ENCODE results near the gene TXLNA. TPM values are rescaled to one million over a fixed set of nuclear protein-coding genes. Genes with fewer than 3 reads are reported as not detected.

The TXLNA gene
- total RNA-seq, 2 experiments from 2014 or later: 100 to 103 TPM

DNA sequence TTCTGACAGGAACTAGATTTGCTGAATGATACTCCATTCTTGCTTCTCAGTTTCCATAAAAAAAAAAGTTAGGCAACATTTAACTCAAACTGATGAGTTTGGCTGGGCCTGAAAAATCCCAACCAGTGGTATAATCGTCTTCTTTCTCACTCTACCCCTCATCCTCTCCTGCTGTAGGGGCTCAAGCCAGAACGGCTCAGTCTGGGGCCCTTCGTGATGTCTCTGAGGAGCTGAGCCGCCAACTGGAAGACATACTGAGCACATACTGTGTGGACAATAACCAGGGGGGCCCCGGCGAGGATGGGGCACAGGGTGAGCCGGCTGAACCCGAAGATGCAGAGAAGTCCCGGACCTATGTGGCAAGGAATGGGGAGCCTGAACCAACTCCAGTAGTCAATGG, 1.6 kb downstream of the TXLNA start:
- CTCF ChIA-PET: interaction anchor here (1.0 to 2.3 kb wide), 2 partner anchors 16 to 37 kb away, joined by 3 to 6 read pairs; no protein-coding TSS in a partner anchor

GRCh38 chr1:32181563-32181962, 2.1 kb downstream of the TXLNA start:
- POLR2A ChIA-PET: interaction anchor here (0.5 kb wide), 1 partner anchor 368 kb away, joined by 7 read pairs; no protein-coding TSS in a partner anchor
- CTCF ChIA-PET: interaction anchor here (0.8 to 2.3 kb wide), 4 partner anchors 16 to 74 kb away, joined by 3 to 6 read pairs (median 3); partner anchors contain the start of gene KPNA6

More for the DNA sequence above, 1.6 kb downstream of the TXLNA start:
- POLR2A ChIA-PET: interaction anchor here (0.5 to 2.1 kb wide), 4 partner anchors 12 to 368 kb away, joined by 6 to 10 read pairs (median 7); partner anchors contain the start of gene CCDC28B

DNA sequence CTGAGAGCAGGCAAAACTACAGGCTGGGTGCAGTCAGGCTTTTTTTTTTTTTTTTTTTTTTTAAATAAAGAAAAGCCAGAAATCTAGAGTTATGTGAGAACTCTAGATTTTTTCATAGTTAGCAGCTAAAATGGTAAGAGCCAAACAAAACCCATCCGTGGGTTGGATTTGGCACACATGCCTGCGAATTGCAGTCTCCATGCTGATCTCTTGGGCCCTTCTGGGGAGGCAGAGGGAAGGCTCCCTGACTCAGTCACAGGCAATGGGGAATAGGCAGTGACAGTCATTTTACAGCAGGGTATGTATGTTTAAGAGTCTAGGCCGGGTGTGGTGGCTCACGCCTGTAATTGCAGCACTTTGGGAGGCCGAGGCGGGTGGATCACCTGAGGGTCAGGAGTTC, 2.6 kb downstream of the TXLNA start:
- ChIA-PET POLR2A (no interaction called here), CTCF (interaction anchor here (0.8 to 0.9 kb wide), 2 partner anchors 66 to 74 kb away, joined by 3 read pairs; partner anchors contain the start of gene KPNA6)

DNA sequence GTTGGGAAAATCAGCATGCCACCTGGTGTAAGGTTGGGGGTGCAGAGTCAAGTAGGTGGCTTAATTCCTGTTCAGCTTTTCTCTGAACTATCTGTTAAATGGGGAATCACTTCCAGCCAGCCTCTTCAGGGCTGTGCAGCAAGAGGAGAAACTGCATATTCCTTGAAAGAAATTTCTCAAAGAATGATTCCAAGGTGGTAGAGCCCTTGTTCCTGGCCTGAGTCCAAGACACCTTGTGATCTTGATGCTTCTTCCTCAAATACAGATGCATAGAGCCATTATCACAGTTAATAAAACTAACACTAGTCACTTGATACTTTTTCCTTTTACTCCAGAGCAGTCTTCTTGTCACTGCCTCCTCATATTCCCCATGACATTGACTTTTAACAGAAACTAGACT, 5.2 kb downstream of the TXLNA start:
- CTCF ChIA-PET: interaction anchor here (1.0 to 2.1 kb wide), 2 partner anchors 13 to 49 kb away, joined by 3 to 8 read pairs; no protein-coding TSS in a partner anchor
- POLR2A ChIA-PET: interaction anchor here (0.6 kb wide), 1 partner anchor 57 kb away, joined by 4 read pairs; no protein-coding TSS in a partner anchor

- ChIA-PET POLR2A (no interaction called here), CTCF (interaction anchor here (1.6 to 2.1 kb wide), 2 partner anchors 12 to 30 kb away, joined by 3 to 8 read pairs; no protein-coding TSS in a partner anchor)
Measured at GRCh38 chr1:32186077-32186476, 6.6 kb downstream of the TXLNA start.

DNA sequence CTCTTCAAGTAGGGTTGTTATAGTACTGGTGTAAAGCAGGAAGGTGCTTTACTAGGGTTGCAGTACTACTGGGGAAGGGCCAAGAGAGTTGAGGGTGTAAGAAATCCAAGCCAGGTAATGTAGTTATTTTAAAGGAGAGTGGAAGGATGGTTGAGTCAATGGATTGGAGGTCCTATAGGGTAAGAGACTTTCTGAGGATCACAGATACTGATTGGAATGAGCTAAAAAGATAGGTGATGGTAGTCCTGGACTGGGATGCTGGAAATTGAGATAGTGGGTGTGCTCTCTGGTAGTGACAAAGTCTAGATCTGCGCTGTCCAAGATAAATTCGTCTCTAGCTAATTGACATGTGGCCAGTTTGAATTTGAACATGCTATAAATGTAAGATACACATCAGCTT, 7.0 kb downstream of the TXLNA start:
- ChIA-PET POLR2A (no interaction called here), CTCF (interaction anchor here (0.7 to 1.6 kb wide), 2 partner anchors 9 to 30 kb away, joined by 3 read pairs; no protein-coding TSS in a partner anchor)

DNA sequence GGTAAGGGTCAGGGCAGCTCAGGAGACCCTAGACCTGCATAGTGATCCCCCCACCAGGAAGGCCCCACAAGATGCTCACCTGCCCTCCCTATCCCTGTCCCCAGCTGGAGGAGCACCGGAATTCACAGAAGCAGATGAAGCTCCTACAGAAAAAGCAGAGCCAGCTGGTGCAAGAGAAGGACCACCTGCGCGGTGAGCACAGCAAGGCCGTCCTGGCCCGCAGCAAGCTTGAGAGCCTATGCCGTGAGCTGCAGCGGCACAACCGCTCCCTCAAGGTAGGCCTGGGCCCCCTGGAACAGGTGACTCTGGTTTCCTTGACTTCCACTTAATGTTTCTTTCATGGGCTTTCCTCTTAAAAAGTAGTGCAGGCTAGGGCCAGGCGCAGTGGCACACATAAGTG, 8.4 kb downstream of the TXLNA start:
- CTCF ChIA-PET: no interaction called here
- POLR2A ChIA-PET: interaction anchor here (0.7 kb wide), 1 partner anchor 70 kb away, joined by 4 read pairs; no protein-coding TSS in a partner anchor

GRCh38 chr1:32192220-32192948, 12.9 kb downstream of the TXLNA start:
- ChIA-PET POLR2A (interaction anchor here (1.6 to 2.2 kb wide), 2 partner anchors 8 to 12 kb away, joined by 3 to 7 read pairs; partner anchors contain the start of genes CCDC28B and TXLNA), CTCF (interaction anchor here (0.6 kb wide), 1 partner anchor 45 kb away, joined by 3 read pairs; no protein-coding TSS in a partner anchor)

- ChIA-PET CTCF (no interaction called here), POLR2A (no interaction called here)
Measured at GRCh38 chr1:32194984-32195383, 15.5 kb downstream of the TXLNA start.

DNA sequence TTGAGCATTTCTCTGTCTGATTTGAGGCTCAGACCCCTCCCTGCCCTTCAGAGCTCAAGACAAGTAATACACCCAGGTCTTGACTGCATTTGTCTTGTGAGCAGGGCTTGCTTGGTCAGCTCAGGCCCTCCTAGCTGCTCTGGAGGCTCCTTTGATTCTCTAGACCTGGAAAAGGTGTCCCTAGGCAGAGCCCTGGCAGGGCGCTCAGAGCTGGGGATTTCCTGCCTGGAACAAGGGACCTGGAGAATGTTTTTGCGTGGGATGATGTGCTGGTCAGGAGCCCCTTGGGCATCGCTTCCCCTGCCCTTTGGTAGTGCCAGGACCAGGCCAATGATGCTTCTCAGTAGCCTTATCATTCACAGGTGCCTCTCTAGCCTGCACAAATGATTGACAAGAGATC, 16.1 kb downstream of the TXLNA start:
- ChIA-PET POLR2A (interaction anchor here (1.0 kb wide), 1 partner anchor 130 kb away, joined by 3 read pairs; no protein-coding TSS in a partner anchor), CTCF (no interaction called here)

DNA sequence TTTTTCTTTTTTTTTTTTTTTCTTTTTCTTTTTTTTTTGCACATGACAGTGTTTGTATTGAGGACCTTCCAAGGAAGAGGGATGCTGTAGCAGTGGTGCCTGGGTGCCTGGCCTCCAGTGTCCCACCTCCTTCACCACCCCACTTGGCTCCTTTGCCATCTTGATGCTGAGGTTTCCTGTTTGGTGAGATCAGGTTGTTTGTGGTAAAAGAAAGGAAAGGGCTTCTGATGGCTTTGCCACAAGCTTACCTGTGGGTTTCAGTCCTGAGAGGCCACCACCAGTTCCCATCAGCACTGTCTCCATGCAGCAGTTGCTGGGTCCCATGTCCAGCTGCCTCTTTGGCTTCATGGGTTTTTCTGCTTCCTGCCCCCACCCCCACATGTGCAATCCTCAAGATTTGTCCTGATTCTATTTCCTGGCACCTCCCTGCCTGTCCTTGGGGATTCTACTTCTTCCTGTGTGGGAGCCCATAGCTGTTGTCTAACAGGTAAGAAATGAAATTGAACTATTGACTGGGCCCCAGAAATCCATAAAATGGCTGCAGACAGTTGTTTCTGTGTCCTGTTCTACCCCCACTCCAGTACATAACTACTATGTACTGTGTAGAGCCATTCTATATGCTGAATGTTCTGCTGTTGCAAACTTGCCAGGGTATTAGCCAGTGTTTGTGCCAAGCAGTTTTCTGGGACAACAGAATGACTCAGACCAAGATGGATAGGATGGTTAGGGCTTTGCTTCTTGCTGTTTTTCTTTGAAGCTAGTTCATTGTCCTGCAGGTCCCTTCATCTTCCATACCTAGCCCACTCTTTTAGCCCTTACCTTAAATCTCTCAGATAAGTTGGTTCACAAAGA, 16.7 kb downstream of the TXLNA start:
- POLR2A ChIA-PET: interaction anchor here (0.7 to 1.0 kb wide), 2 partner anchors 97 to 130 kb away, joined by 3 to 4 read pairs; no protein-coding TSS in a partner anchor
- CTCF ChIA-PET: interaction anchor here (1.4 to 1.5 kb wide), 2 partner anchors 45 to 52 kb away, joined by 3 to 4 read pairs; no protein-coding TSS in a partner anchor

DNA sequence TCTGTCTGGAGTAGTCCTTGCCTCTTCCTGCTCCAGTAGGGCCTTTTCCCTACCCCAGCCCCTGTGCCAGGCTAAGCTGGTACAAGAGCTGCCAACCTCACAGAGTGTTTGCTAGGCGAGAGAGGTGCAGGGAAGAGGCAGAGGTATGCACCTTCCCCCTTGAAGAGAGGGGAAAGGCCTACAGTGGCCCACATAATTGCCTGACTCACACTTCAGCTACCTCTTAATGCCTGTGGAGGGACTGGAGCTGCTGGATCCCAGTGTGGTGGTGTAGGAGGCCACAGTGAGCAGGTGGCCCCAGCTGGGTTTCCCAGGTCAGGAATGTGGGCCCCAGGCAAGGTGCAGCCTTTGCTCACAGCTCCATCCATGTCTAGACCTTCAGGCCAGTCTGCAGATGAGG, 17.6 kb downstream of the TXLNA start:
- ChIA-PET POLR2A (interaction anchor here (0.6 kb wide), 1 partner anchor 294 kb away, joined by 11 read pairs; no protein-coding TSS in a partner anchor), CTCF (interaction anchor here (1.1 to 1.6 kb wide), 5 partner anchors 9 to 51 kb away, joined by 3 to 8 read pairs (median 4); partner anchors contain the start of gene TXLNA)

DNA sequence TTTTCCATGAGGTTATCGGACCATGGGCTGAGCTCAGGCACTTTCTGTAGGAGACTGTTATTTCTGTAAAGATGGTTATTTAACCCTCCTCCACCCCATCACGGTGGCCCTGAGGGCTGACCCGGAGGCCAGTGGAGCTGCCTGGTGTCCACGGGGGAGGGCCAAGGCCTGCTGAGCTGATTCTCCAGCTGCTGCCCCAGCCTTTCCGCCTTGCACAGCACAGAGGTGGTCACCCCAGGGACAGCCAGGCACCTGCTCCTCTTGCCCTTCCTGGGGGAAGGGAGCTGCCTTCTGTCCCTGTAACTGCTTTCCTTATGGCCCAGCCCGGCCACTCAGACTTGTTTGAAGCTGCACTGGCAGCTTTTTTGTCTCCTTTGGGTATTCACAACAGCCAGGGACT, 18.4 kb downstream of the TXLNA start:
- POLR2A ChIA-PET: interaction anchor here (0.6 to 0.7 kb wide), 3 partner anchors 18 to 295 kb away, joined by 3 to 11 read pairs (median 6); partner anchors contain the start of gene TXLNA
- CTCF ChIA-PET: interaction anchor here (0.7 to 1.6 kb wide), 6 partner anchors 9 to 296 kb away, joined by 3 to 8 read pairs (median 4); partner anchors contain the start of gene TXLNA

GRCh38 chr1:32198237-32199042, 19.0 kb downstream of the TXLNA start:
- ChIA-PET POLR2A (interaction anchor here (0.6 to 0.7 kb wide), 2 partner anchors 19 to 47 kb away, joined by 3 to 6 read pairs; partner anchors contain the start of gene TXLNA), CTCF (interaction anchor here (0.7 to 1.6 kb wide), 5 partner anchors 8 to 297 kb away, joined by 3 to 8 read pairs (median 4); partner anchors contain the start of gene TXLNA)

- POLR2A ChIA-PET: no interaction called here
- CTCF ChIA-PET: interaction anchor here (1.0 to 2.7 kb wide), 2 partner anchors 49 to 194 kb away, joined by 3 to 8 read pairs; no protein-coding TSS in a partner anchor
Measured at GRCh38 chr1:32199043-32199716, 19.7 kb downstream of the TXLNA start.

GRCh38 chr1:32199717-32200072, 20.2 kb downstream of the TXLNA start:
- CTCF ChIA-PET: interaction anchor here (1.0 to 3.3 kb wide), 3 partner anchors 16 to 193 kb away, joined by 3 to 12 read pairs (median 8); no protein-coding TSS in a partner anchor
- POLR2A ChIA-PET: no interaction called here
